ENCODE results near the gene MUC22. TPM values are rescaled to one million over a fixed set of nuclear protein-coding genes. Genes with fewer than 3 reads are reported as not detected.

Gene MUC22
- total RNA-seq, 2 experiments from 2014 or later: not detected

DNA sequence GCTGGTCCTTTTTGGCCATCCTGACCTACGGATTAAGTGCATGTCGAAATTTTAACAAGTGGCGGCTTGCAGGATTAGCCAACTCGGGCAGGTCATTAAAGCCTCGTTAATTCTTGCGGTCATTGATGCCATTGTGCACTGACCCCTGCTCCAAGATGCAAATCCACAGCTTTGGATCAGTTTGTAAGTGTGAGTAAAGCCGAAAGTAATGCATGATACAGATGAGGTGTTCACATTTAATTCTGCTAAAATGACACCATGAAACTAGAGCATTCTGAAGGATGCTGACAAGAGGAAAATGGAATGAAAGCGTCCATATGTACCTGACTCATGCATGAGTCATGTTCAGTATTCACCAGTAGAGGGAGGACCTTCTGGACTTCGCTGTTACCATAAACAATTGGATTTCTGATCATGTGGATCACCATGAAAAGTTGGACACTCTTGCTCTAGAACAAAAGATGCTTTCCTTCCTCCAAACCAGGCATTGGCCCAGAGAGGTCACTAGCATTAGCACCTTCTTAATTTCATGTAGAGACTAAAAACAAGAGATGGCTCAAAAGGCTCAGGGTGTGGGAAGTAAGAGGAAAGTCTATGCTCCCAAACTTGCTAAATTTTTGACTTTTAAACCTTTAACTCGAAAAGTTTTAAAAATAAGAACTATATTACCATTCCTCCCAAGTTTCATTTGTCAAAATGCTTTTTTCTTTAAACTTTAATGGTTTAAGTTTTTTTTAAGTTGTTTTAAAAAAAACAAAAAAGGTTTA, 48.0 kb downstream of the MUC22 start:
- Histone ChIP-seq H3K4me1 (ENCODE audit: insufficient read depth, low read length) (peaks cover 2% of the 10 kb centered on the region), H3K9me3 (ENCODE audit: control insufficient read depth in 1 of 2, insufficient read depth in 1 of 2, low read length in 2 of 2) (no peaks in the 10 kb centered on the region), H3K27ac (ENCODE audit: low read depth in 1 of 2, low read length in 2 of 2) (no peak overlapping the region), H3K27me3 (ENCODE audit: control insufficient read depth in 1 of 2, insufficient read depth in 2 of 2, low read length in 2 of 2) (peaks cover 4 to 6% of the 10 kb centered on the region in 2 experiments), H3K4me3 (ENCODE audit: low read length) (no peak overlapping the region), H3K36me3 (ENCODE audit: insufficient read depth, low read length) (no peaks in the 10 kb centered on the region)
- DNase-seq: peak in 3 of 14 experiments; percentile 21 to 53 (median 49)
- Mint-ChIP-seq H3K4me1 (ENCODE audit: low read depth) (no peaks in the 10 kb centered on the region), H3K27me3 (peaks cover 13% of the 10 kb centered on the region), H3K36me3 (ENCODE audit: low read depth) (no peaks in the 10 kb centered on the region), H3K4me3 (no peak overlapping the region), H3K9me3 (no peaks in the 10 kb centered on the region), H3K27ac (no peak overlapping the region)
- intact Hi-C loops (cut with DNase I, micrococcal nuclease): loop anchor here in 1 of 2 experiments (2.0 kb wide), 1 partner anchor 28 kb away; no protein-coding TSS in a partner anchor
- peak; percentile 51 for ATAC-seq (ENCODE audit: poor library complexity)
- TF ChIP-seq, protein P1, sequence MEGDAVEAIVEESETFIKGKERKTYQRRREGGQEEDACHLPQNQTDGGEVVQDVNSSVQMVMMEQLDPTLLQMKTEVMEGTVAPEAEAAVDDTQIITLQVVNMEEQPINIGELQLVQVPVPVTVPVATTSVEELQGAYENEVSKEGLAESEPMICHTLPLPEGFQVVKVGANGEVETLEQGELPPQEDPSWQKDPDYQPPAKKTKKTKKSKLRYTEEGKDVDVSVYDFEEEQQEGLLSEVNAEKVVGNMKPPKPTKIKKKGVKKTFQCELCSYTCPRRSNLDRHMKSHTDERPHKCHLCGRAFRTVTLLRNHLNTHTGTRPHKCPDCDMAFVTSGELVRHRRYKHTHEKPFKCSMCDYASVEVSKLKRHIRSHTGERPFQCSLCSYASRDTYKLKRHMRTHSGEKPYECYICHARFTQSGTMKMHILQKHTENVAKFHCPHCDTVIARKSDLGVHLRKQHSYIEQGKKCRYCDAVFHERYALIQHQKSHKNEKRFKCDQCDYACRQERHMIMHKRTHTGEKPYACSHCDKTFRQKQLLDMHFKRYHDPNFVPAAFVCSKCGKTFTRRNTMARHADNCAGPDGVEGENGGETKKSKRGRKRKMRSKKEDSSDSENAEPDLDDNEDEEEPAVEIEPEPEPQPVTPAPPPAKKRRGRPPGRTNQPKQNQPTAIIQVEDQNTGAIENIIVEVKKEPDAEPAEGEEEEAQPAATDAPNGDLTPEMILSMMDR (IDR thresholded peaks at IDR 0.05): peak; percentile 45
- POLR2A ChIA-PET: no interaction called here
- CTCF ChIA-PET: no interaction called here

DNA sequence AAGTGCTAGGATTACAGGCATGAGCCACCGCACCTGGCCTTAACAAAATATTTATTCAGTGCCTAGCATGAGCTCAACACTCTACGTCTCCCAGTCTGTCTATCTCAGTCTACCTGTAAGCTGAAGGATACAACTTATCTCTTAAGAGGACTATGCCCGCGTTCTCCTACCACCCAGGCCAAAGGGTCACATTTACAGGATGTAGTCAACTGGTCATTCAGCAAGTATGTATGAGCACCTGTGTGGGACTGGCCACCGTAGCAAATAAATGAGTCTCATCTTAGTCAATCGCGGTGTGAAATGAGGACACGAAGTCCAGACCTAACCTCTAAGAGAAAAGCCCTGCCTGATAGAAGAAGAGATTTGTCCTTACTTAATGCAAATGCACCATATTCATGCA, 49.9 kb downstream of the MUC22 start:
- Mint-ChIP-seq H3K9me3 (no peaks in the 10 kb centered on the region), H3K36me3 (ENCODE audit: low read depth) (no peaks in the 10 kb centered on the region), H3K4me1 (ENCODE audit: low read depth) (no peaks in the 10 kb centered on the region), H3K27ac (no peak overlapping the region), H3K27me3 (peaks cover 9% of the 10 kb centered on the region), H3K4me3 (no peak overlapping the region)
- Histone ChIP-seq H3K36me3 (ENCODE audit: insufficient read depth, low read length) (no peaks in the 10 kb centered on the region), H3K4me1 (ENCODE audit: insufficient read depth, low read length) (no peaks in the 10 kb centered on the region), H3K9me3 (ENCODE audit: control insufficient read depth in 1 of 2, insufficient read depth in 1 of 2, low read length in 2 of 2) (no peaks in the 10 kb centered on the region), H3K27me3 (ENCODE audit: control insufficient read depth in 1 of 2, insufficient read depth in 2 of 2, low read length in 2 of 2) (no peaks in the 10 kb centered on the region), H3K4me3 (ENCODE audit: low read length) (no peak overlapping the region), H3K27ac (ENCODE audit: low read depth in 1 of 2, low read length in 2 of 2) (no peak overlapping the region)
- ChIA-PET CTCF (interaction anchor here (1.2 kb wide), 1 partner anchor 9 kb away, joined by 3 read pairs; no protein-coding TSS in a partner anchor), POLR2A (no interaction called here)
- ATAC-seq (ENCODE audit: poor library complexity) (no peak), DNase-seq (no peak)
- intact Hi-C loops (cut with DNase I, micrococcal nuclease): no loop called here
- TF ChIP-seq, protein P1 (IDR thresholded peaks at IDR 0.05): no peak

DNA sequence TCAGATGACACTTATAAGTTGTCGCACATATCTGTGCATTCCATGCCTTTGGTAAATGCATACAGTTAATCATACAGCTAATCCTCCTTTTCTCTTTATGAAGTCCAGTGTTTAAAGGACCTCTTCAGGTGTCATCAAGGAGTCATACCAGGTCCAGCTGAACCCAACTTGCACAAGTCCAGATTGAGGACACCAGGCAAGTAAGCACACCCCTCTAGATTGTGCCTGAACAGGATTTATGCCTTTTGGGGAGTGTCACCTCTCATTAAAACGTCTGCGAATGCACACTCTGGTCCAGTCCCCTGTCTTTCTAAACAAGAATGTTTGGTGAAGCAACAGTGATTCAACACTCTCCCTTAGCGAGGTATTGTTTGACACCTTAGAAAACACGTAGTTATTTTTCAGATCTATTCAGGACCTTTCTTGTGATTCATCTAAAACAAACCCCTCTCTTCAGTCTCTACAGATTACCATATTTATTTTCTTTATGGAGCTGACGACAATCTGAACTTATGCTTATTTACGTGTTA, 53.7 kb downstream of the MUC22 start:
- CTCF ChIA-PET: interaction anchor here (1.0 to 1.5 kb wide), 2 partner anchors 23 to 235 kb away, joined by 3 read pairs; no protein-coding TSS in a partner anchor
- no peaks in the 10 kb centered on the region for H3K36me3 Mint-ChIP-seq (ENCODE audit: low read depth)

More for the DNA sequence above, 53.7 kb downstream of the MUC22 start:
- no peak for ATAC-seq (ENCODE audit: poor library complexity)
- no peaks in the 10 kb centered on the region for H3K27me3 ChIP-seq (ENCODE audit: control insufficient read depth in 1 of 2, insufficient read depth in 2 of 2, low read length in 2 of 2)
- H3K36me3 ChIP-seq (ENCODE audit: insufficient read depth, low read length): no peaks in the 10 kb centered on the region
- H3K27ac Mint-ChIP-seq: no peak overlapping the region
- H3K4me1 ChIP-seq (ENCODE audit: insufficient read depth, low read length): no peaks in the 10 kb centered on the region
- H3K4me3 Mint-ChIP-seq: no peak overlapping the region
- TF ChIP-seq, protein P1 (IDR thresholded peaks at IDR 0.05): no peak
- intact Hi-C loops (cut with DNase I, micrococcal nuclease): no loop called here
- H3K4me3 ChIP-seq (ENCODE audit: low read length): no peak overlapping the region
- no peaks in the 10 kb centered on the region for H3K9me3 ChIP-seq (ENCODE audit: control insufficient read depth in 1 of 2, insufficient read depth in 1 of 2, low read length in 2 of 2)
- H3K9me3 Mint-ChIP-seq: no peaks in the 10 kb centered on the region
- peaks cover 5% of the 10 kb centered on the region for H3K27me3 Mint-ChIP-seq
- H3K4me1 Mint-ChIP-seq (ENCODE audit: low read depth): no peaks in the 10 kb centered on the region
- no peak for DNase-seq
- POLR2A ChIA-PET: no interaction called here
- H3K27ac ChIP-seq (ENCODE audit: low read depth in 1 of 2, low read length in 2 of 2): no peak overlapping the region
